HG02870 (cell line): ENCODE data around the gene SPIN2A.
"Not testable (repeated sequence)": the region's sequence is repeated elsewhere in the genome, so short reads cannot be mapped to it uniquely, and the experiment has no call there.

Source experiments
- ATAC-seq: cut with Tn5 transposase; IDR thresholded peaks from one replicate; pipeline ENCODE4 v1.9.1; 2021; ENCODE audit warnings: mild to moderate bottlenecking, moderate library complexity; ENCODE audit not compliant: unreplicated experiment

Gene SPIN2A

DNA sequence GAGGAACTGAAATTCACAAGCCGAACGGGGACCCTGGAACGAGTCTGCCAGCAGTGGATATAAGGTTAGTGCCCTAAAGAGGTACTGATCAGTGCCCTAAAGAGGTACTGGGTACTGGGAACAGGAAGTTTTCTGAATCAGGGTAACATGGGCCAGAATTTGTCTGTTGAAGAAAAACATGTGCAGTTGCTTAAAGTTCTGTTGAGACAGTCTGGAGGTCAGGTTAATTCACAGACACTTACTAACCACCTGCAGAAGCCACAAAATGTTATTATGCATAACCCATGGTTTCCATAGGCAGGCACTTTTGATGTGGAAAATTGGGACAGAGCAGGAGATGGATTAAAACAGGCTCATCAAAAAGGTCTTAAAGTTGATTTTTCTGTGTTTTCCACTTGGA, 33.7 kb downstream of the SPIN2A start:
- no peak for ATAC-seq

GRCh38 chrX:57102918-57103317, 34.3 kb downstream of the SPIN2A start:
- ATAC-seq: not testable (repeated sequence)
